H1 (cell line): ENCODE measurements around the gene SYT2. TPM values are rescaled to one million over a fixed set of nuclear protein-coding genes. Genes with fewer than 3 reads are reported as not detected.

Source experiments
- BACH1 ChIP-seq: IDR thresholded peaks from 2 replicates; pipeline ENCODE4 v1.6.1; 2012; ENCODE audit warnings: low read length, improper control_type of control experiment
- CEBPB ChIP-seq: IDR thresholded peaks from 2 replicates; pipeline ENCODE4 v1.6.1; 2012; ENCODE audit warnings: low read depth, low read length
- RXRA ChIP-seq: IDR thresholded peaks from 2 replicates; pipeline ENCODE4 v1.6.1; 2011; ENCODE audit warnings: low read depth, mild to moderate bottlenecking, low read length, moderate library complexity; ENCODE audit not compliant: insufficient read depth
- polyA plus RNA-seq, 7 experiments: library from polyadenylated mRNA; depleted of rRNA in 3 of 7; stranded (reverse) in 5 of 7; unstranded in 2 of 7; fragments of >200 nt in 5 of 7; fragments of 200-250 nt in 2 of 7; gene quantifications; 1 replicate in 5 of 7; 2 replicates in 1 of 7; 4 replicates in 1 of 7; pipeline versions ENCODE4 v1.2.1 to v1.2.3, GENCODE V29; 2011 to 2013; ENCODE audit warnings: missing spikeins in 2 of 7, mixed read lengths in 2 of 7
- total RNA-seq: library from RNA; stranded (reverse); fragmentation: NEBNext Ultra II Directional; extraction: Animal tissue kit (Norgen Biotek cat#: 25700); gene quantifications from 2 replicates; pipeline ENCODE4 v1.2.1, GENCODE V29; 2021

SYT2 gene
- total and polyA plus RNA-seq, 2 of the 8 experiments (the other 6 are each of a cell fraction or from before 2014, with no cell fraction given), result 2.8 to 11.0 TPM

DNA sequence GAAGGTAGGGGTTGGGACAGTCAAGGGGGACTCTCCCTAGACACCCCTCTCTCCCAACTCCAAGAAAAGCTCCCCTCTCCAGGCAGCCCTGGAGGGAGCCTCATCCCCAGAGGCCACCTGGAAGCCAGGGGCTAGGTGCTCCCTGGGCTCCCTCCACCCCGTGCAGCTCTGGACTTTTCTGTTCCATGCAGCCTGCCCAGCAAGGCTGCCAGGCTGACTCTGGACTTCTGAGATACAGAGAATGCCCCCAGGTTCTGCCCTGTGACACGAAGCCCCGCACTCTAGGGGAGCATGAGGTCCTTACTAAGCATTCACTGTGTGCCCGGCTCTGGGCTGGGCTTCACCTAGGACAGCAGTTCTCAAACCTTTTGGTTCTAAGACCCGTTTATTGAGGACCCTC is 10.2 kb downstream of the SYT2 start (continued):
- TF ChIP-seq CEBPB, result no peak
- TF ChIP-seq BACH1, result no peak
- TF ChIP-seq RXRA, result no peak
